H9 (cell line): ENCODE data around the gene NPTXR. TPM values are rescaled to one million over a fixed set of nuclear protein-coding genes. Genes with fewer than 3 reads are reported as not detected.
A peak's percentile ranks its signal among the peaks of the same experiment; 100 is the strongest.

Source experiments
- DNase-seq: peaks from one replicate; pipeline ENCODE4 v3.0.0-alpha.2; 2017
- H2AFZ ChIP-seq: one replicate; pipeline ENCODE4 v1.6.1; 2013; ENCODE audit warnings: mild to moderate bottlenecking, low read length, control low read depth, moderate library complexity
- H2AK5ac ChIP-seq: 2 replicates; pipeline ENCODE4 v1.6.1; 2013; ENCODE audit warnings: low read length, control low read depth, mixed read lengths; ENCODE audit not compliant: insufficient read length
- H2BK120ac ChIP-seq: one replicate; pipeline ENCODE4 v1.6.1; 2013; ENCODE audit warnings: low read depth, mild to moderate bottlenecking, low read length, control low read depth, inconsistent platforms; ENCODE audit not compliant: poor library complexity, severe bottlenecking
- H2BK12ac ChIP-seq: 2 replicates; pipeline ENCODE4 v1.6.1; 2013; ENCODE audit warnings: low read length, control low read depth, mixed read lengths, low read depth; ENCODE audit not compliant: insufficient read length
- H2BK15ac ChIP-seq: 2 replicates; pipeline ENCODE4 v1.6.1; 2013; ENCODE audit warnings: low read depth, low read length, control low read depth
- H2BK20ac ChIP-seq: one replicate; pipeline ENCODE4 v1.6.1; 2013; ENCODE audit warnings: low read depth, mild to moderate bottlenecking, low read length, control low read depth, inconsistent platforms; ENCODE audit not compliant: poor library complexity, severe bottlenecking
- H2BK5ac ChIP-seq: 2 replicates; pipeline ENCODE4 v1.6.1; 2013; ENCODE audit warnings: low read length, control low read depth, mixed read lengths; ENCODE audit not compliant: insufficient read length
- H3K14ac ChIP-seq: 2 replicates; pipeline ENCODE4 v1.6.1; 2013; ENCODE audit warnings: low read length, control low read depth; ENCODE audit not compliant: insufficient read depth
- H3K18ac ChIP-seq: 2 replicates; pipeline ENCODE4 v1.6.1; 2013; ENCODE audit warnings: low read depth, mild to moderate bottlenecking, mixed read lengths, low read length, control low read depth; ENCODE audit not compliant: insufficient read length
- H3K23ac ChIP-seq: 2 replicates; pipeline ENCODE4 v1.6.1; 2013; ENCODE audit warnings: low read length, control low read depth, mixed read lengths, low read depth; ENCODE audit not compliant: insufficient read length
- H3K23me2 ChIP-seq: 2 replicates; pipeline ENCODE4 v1.6.1; 2013; ENCODE audit warnings: low read depth, mild to moderate bottlenecking, mixed read lengths, low read length, control low read depth; ENCODE audit not compliant: insufficient read length, poor library complexity, severe bottlenecking
- H3K27ac ChIP-seq: 2 replicates; pipeline ENCODE4 v1.5.1; 2013; ENCODE audit warnings: low read length, control low read depth, mixed read lengths, low read depth; ENCODE audit not compliant: insufficient read length
- H3K27me3 ChIP-seq: 2 replicates; pipeline ENCODE4 v1.6.1; 2013; ENCODE audit warnings: low read length, control low read depth, inconsistent platforms; ENCODE audit not compliant: insufficient read depth
- H3K4ac ChIP-seq: 2 replicates; pipeline ENCODE4 v1.6.1; 2013; ENCODE audit warnings: low read depth, mild to moderate bottlenecking, control low read depth, inconsistent platforms, low read length, moderate library complexity
- H3K4me1 ChIP-seq: 2 replicates; pipeline ENCODE4 v1.6.1; 2013; ENCODE audit warnings: low read length, control low read depth, inconsistent platforms; ENCODE audit not compliant: insufficient read depth
- H3K4me2 ChIP-seq: 2 replicates; pipeline ENCODE4 v1.6.1; 2013; ENCODE audit warnings: low read length, control low read depth, mixed read lengths; ENCODE audit not compliant: insufficient read length, insufficient read depth
- H3K56ac ChIP-seq: 2 replicates; pipeline ENCODE4 v1.6.1; 2013; ENCODE audit warnings: low read depth, mild to moderate bottlenecking, mixed read lengths, low read length, control low read depth; ENCODE audit not compliant: insufficient read length
- H3K79me1 ChIP-seq: 2 replicates; pipeline ENCODE4 v1.6.1; 2013; ENCODE audit warnings: low read depth, mild to moderate bottlenecking, moderate library complexity, low read length, control low read depth, inconsistent platforms; ENCODE audit not compliant: insufficient read depth, poor library complexity, severe bottlenecking
- H3K79me2 ChIP-seq: 2 replicates; pipeline ENCODE4 v1.6.1; 2013; ENCODE audit warnings: low read length, control low read depth, inconsistent platforms; ENCODE audit not compliant: insufficient read depth
- H3K9ac ChIP-seq: 2 replicates; pipeline ENCODE4 v1.6.1; 2013; ENCODE audit warnings: low read length, control low read depth, mixed read lengths; ENCODE audit not compliant: insufficient read length; ENCODE audit errors: extremely low read depth
- H3K9me3 ChIP-seq: one replicate; pipeline ENCODE4 v1.6.1; 2013; ENCODE audit warnings: low read depth, low read length, inconsistent platforms; ENCODE audit not compliant: control insufficient read depth
- H3T11ph ChIP-seq: one replicate; pipeline ENCODE4 v1.6.1; 2013; ENCODE audit warnings: mild to moderate bottlenecking, low read length, control low read depth, inconsistent platforms
- H4K20me1 ChIP-seq: one replicate; pipeline ENCODE4 v1.6.1; 2013; ENCODE audit not compliant: control insufficient read depth, insufficient read length, insufficient read depth
- H4K5ac ChIP-seq: 2 replicates; pipeline ENCODE4 v1.6.1; 2013; ENCODE audit warnings: low read depth, mild to moderate bottlenecking, mixed read lengths, low read length, control low read depth; ENCODE audit not compliant: insufficient read length
- H4K8ac ChIP-seq: replicated peaks from 2 replicates; pipeline ENCODE4 v1.6.1; 2013; ENCODE audit warnings: low read length, control low read depth, mixed read lengths, low read depth; ENCODE audit not compliant: insufficient read length
- H4K91ac ChIP-seq: 2 replicates; pipeline ENCODE4 v1.6.1; 2013; ENCODE audit warnings: low read depth, mild to moderate bottlenecking, moderate library complexity, mixed read lengths, low read length, control low read depth; ENCODE audit not compliant: insufficient read length
- H3K27ac Mint-ChIP-seq, 3 experiments: 2 replicates in 2 of 3; 3 replicates in 1 of 3; pipeline ENCODE4 v1.8.0; 2020 to 2021; ENCODE audit warnings: mixed read lengths in 3 of 3, mild to moderate bottlenecking in 1 of 3, moderate library complexity in 1 of 3
- H3K27me3 Mint-ChIP-seq: 2 replicates; pipeline ENCODE4 v1.8.0; 2021; ENCODE audit warnings: low read depth, mild to moderate bottlenecking, moderate library complexity, mixed read lengths
- H3K36me3 Mint-ChIP-seq, 3 experiments: 2 replicates in 2 of 3; 3 replicates in 1 of 3; pipeline ENCODE4 v1.8.0; 2020 to 2021; ENCODE audit warnings: low read depth in 3 of 3, mixed read lengths in 3 of 3; ENCODE audit not compliant: insufficient read depth in 1 of 3
- H3K4me1 Mint-ChIP-seq, 2 experiments: 2 replicates each; pipeline ENCODE4 v1.8.0; 2020; ENCODE audit warnings: mixed read lengths in 2 of 2
- H3K4me3 Mint-ChIP-seq, 2 experiments: 2 replicates in 1 of 2; 3 replicates in 1 of 2; pipeline ENCODE4 v1.8.0; 2020 to 2021; ENCODE audit warnings: mild to moderate bottlenecking in 2 of 2, mixed read lengths in 2 of 2, moderate library complexity in 1 of 2
- H3K9me3 Mint-ChIP-seq, 2 experiments: 2 replicates in 1 of 2; 3 replicates in 1 of 2; pipeline ENCODE4 v1.8.0; 2020; ENCODE audit warnings: mild to moderate bottlenecking in 2 of 2, mixed read lengths in 2 of 2, moderate library complexity in 1 of 2
- WGBS: extraction: QIAGEN DNeasy Blood & Tissue Kit; methylation state at CpG from one replicate; pipeline ENCODE4 v1.1.7; 2013; ENCODE audit warnings: missing lambda C conversion rate, low lambda C conversion rate, mixed read lengths; ENCODE audit not compliant: insufficient read length; ENCODE audit errors: extremely low coverage; 5-methylcytosine and 5-hydroxymethylcytosine counted together
- total RNA-seq: library from RNA; stranded (reverse); gene quantifications from 2 replicates; pipeline ENCODE4 v1.2.1, GENCODE V29; 2021
- TF ChIP-seq, protein P1 (sequence below): fragments of 200-600 bp; sonication (generic); conservative IDR thresholded peaks from 3 replicates; pipeline ENCODE4 v1.8.0; 2021; ENCODE audit warnings: antibody characterized with exemption, mild to moderate bottlenecking

NPTXR gene
- total RNA-seq, 1 experiment from 2014 or later = 8.1 TPM

DNA sequence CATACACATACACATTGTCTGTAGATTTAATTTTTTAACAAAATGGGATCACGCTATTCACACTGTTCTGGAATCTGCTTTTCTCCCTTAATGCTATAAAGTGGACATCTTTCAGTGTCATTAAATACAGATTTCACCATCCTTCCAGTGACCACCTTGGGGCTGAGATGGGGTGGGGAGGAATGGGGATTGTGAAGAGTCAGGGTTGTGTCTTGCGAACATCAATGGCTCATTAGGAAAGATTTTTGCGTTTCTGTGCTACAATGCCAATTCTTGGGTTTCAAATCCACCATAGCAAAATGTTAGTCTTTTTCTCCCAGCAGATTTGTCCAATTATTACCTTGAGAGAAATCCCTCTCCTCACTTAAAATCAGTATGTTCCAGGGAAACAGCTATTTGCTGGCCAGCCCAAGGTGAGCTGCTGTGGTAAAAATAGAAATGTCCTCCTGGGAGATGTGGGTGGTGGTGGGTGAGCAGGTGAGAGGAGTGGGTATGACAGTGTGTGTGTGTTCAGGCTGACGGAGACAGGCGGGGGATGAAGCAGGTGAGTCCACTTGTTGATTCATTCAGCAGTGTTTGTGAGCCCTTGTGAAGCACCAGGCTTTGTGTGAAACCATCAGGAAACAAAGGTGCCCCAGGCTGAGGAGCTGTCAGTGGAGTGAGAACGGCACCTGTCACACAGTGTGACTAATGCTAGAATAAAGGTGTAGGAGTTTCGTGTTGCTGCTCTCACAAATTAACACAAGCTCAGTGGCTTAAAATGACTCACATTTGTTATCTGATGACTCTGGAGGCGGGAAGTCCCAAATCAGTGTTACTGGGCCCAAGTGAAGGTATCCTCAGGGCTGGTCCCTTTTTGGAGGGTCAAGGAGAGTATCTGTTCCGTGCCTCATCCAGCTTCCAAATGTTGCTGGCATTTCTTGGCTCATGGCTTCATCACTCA is 29.9 kb upstream of the NPTXR start:
- Histone ChIP-seq H3K79me1 (peaks cover 5% of the 10 kb centered on the region), H4K20me1 (no peaks in the 10 kb centered on the region), H3K27me3 (no peaks in the 10 kb centered on the region), H3K79me2 (no peaks in the 10 kb centered on the region; the same call in 1 of the 2 replicates), H2BK5ac (no peak overlapping the region), H3K4ac (no peak overlapping the region), H3K27ac (no peak overlapping the region), H2BK120ac (no peak overlapping the region), H3K14ac (no peak overlapping the region), H3K4me1 (peaks cover 7% of the 10 kb centered on the region; the same call in 1 of the 2 replicates), H4K8ac (no peak overlapping the region), H3K9ac (no peak overlapping the region), H3K4me2 (peak overlapping the region; percentile 57), H3T11ph (no peak overlapping the region), H2BK20ac (no peak overlapping the region), H3K23me2 (peaks cover 11% of the 10 kb centered on the region), H4K91ac (no peak overlapping the region), H3K56ac (no peak overlapping the region), H2BK15ac (no peak overlapping the region), H3K18ac (no peak overlapping the region), H2AFZ (no peak overlapping the region), H3K9me3 (no peaks in the 10 kb centered on the region), H4K5ac (no peak overlapping the region), H3K23ac (no peak overlapping the region), H2BK12ac (no peak overlapping the region), H2AK5ac (no peak overlapping the region)
- peaks cover 37 to 38% of the 10 kb centered on the region in 2 experiments for H3K4me1 Mint-ChIP-seq
- H3K9me3 Mint-ChIP-seq = no peaks in the 10 kb centered on the region; a peak in 1 of 5 replicates
- H3K4me3 Mint-ChIP-seq = peak overlapping the region; percentile 90 to 95
- H3K27ac Mint-ChIP-seq = peak overlapping the region in 1 of 3 experiments; percentile 98; a peak in 1 of 7 replicates
- TF ChIP-seq, protein P1, sequence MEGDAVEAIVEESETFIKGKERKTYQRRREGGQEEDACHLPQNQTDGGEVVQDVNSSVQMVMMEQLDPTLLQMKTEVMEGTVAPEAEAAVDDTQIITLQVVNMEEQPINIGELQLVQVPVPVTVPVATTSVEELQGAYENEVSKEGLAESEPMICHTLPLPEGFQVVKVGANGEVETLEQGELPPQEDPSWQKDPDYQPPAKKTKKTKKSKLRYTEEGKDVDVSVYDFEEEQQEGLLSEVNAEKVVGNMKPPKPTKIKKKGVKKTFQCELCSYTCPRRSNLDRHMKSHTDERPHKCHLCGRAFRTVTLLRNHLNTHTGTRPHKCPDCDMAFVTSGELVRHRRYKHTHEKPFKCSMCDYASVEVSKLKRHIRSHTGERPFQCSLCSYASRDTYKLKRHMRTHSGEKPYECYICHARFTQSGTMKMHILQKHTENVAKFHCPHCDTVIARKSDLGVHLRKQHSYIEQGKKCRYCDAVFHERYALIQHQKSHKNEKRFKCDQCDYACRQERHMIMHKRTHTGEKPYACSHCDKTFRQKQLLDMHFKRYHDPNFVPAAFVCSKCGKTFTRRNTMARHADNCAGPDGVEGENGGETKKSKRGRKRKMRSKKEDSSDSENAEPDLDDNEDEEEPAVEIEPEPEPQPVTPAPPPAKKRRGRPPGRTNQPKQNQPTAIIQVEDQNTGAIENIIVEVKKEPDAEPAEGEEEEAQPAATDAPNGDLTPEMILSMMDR = no peak
- H3K27me3 Mint-ChIP-seq = peaks cover 29% of the 10 kb centered on the region
- WGBS = no CpG with 5 or more reads among the region's 9 CpGs
- no peak for DNase-seq
- peaks cover 2 to 12% (median 12%) of the 10 kb centered on the region in 3 experiments; a peak in 6 of 7 replicates for H3K36me3 Mint-ChIP-seq
